Central memory CD4-positive, alpha-beta T cell (primary cell): Measurements from ENCODE around the gene MYL6.
A peak's percentile ranks its signal among the peaks of the same experiment; 100 is the strongest.

ENCODE experiments used
- DNase-seq: peaks from one replicate; pipeline ENCODE4 v3.0.0; 2022

Gene MYL6

DNA sequence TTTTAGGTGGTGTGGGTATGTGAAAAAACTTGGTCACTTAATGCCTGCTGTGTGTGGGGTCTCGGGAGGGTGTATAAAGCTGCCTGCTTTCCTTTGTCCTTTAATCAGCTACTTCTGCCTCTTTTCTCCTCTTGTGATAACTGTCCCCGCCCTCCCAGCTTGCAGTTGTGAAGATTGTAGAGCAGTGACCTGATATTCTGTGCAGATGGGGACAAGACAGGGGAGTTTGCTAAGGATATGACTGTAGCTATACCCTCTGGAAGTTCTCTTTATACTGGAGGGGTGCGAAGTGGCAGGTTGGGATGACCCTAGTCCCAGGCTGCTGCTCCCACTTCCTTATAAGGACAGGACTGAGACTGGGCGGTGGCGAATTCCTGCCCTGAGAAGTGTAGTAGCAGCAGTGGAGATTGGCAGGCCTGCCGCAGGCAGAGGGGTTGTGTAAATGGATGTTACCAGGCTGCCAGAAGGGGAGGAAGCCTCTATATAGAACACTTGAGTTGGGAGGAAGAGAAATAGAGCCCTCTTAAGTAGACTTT is 835 bp downstream of the MYL6 start:
- no peak for DNase-seq

DNA sequence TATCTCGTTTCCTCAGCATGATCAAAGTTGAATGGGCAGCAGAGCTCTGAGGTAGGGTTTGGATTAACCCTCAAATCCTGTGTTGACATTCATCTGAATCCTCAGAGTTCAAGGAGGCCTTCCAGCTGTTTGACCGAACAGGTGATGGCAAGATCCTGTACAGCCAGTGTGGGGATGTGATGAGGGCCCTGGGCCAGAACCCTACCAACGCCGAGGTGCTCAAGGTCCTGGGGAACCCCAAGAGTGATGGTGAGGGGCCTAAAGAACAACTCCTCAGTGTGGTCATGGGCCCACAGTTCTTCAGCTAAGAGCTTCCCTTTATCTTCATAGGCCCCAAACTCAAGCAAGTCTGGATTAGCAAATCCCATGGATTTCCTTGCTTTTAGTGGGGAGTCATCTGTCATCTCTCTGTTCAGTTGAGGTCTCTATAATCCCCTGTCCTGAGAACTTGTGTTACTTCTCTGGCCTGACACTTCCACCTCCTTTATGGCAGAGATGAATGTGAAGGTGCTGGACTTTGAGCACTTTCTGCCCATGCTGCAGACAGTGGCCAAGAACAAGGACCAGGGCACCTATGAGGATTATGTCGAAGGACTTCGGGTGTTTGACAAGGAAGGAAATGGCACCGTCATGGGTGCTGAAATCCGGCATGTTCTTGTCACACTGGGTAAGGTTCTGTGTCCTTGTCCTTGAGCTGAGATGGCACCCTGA is 1.5 kb downstream of the MYL6 start:
- no peak for DNase-seq

GRCh38 chr12:56160193-56160763 is 2.1 kb downstream of the MYL6 start:
- peak; percentile 72 for DNase-seq

DNA sequence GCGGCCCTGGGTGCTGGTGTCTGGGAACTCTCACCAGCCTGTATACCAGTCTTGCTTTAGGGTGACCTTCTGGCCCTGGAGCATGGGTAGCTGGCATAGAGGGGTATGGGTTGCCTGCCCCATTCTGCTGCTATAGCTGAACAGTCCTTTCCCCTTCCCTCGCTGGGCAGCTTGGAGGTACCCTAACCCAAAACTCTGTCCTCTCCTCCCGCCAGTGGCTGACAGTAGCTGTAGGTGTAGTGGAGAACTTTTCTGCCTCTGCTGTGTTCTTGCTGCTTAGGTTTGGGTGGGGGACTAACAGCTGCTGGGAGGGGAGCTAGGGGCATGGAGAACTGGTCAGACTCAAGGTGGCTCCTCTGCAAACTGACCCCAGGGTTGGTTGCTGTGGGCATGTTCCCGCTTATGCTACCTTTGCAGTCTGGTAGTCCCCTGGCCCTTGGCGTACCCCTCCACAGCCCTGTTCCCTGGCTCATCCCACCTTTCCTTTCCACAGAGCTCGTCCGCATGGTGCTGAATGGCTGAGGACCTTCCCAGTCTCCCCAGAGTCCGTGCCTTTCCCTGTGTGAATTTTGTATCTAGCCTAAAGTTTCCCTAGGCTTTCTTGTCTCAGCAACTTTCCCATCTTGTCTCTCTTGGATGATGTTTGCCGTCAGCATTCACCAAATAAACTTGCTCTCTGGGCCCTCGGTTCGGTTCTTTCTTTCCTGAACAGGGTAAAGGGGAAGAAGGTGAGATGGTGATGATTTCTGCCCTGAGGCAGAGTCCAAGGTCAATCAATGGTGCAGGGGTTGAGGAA is 2.9 kb downstream of the MYL6 start:
- DNase-seq: no peak

DNA sequence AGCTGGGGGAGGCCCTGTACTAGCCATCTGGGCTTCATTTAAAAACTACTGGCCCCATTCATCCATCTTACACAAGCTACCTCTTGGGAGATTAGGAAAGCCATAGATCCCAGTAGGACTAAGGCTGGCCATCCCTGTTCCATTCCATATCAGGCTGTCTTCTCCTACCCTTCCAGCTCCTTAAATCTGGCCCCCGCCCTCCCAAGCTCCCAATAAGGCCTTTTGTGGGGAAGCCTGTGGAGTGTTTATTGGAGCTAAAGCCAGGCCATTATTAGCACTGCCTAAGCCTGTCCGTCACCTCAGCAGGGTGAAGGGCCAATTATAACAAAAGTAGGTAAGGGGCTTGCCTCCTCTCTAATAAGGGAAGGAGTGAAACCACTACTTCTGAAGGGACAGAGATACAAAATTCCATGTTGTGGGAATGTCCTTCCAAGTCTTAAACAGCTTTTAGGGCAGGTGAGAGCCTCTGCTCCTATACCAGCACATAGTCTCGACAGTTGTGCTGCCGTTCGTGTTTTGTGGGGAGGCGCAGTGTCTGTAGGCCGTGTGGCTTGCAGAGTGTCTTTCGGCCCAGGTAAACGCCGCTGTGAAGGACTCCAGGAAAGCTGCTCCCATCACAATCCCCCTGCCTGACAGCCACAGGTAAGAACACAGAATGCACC is 3.7 kb downstream of the MYL6 start:
- no peak for DNase-seq

DNA sequence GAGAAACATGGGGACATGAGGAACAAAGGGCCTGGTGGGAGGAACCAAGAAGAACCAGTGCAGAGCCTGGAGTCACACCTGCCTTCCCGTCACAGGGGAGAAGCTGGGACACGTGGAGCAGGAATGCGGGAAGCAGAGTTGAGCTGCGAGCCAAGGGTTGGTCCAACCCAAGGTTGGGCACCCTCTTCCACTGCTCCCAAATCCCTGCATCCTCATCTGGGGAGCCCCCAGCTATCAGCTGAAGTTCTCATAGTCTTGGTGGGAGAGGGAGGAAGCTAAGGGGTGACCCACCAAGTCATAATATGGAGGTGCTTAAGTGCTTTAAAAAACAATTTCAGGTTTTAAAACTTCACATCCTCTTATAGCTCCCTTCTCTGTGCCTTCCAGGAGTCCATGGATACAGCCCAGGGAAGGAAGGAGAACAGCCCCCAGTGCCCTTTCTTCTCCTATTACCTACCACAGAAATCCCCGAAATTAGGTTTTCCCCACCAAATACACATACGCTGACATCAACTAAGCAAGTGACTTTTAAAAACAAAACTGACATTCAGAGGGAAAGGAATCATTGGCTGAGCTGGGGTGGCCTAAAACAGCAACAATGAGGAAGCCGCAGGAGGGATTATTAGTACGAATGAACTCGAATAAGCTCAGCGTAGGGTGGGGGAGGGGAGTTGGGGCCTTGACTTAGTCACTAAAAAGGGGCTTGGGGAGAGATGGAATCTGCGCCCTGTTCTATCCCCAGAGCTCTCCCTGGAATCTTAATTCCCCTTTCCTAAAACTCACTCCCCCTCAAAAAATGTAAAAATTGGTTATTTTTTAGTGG is 4.5 kb downstream of the MYL6 start:
- DNase-seq: no peak

GRCh38 chr12:56163533-56164344 is 5.6 kb downstream of the MYL6 start:
- no peak for DNase-seq

GRCh38 chr12:56164345-56164729 is 6.2 kb downstream of the MYL6 start:
- DNase-seq: no peak

- no peak for DNase-seq
Measured at GRCh38 chr12:56165369-56165768, 7.2 kb downstream of the MYL6 start.

- DNase-seq: no peak
Measured at GRCh38 chr12:56169229-56169759, 11.1 kb downstream of the MYL6 start.

DNA sequence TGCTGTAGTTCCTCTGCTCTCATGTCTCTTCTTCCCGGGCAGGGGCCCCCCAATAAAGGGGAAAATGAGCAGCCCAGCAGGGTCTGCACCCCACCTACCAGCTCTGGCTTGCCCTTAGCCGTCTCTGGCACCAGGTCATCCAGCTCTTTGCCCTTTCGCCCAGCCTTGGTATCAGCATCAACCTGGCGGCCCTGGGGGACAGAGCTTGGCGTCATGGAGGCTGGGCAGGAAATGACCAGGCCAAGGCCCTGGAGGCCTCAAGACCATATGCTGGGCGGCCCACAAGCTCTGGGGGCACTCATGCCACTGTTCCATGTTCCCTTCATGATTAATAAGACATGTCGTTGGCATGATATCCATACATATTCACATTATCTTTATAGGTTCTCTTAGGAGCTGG is 14.7 kb downstream of the MYL6 start:
- no peak for DNase-seq

DNA sequence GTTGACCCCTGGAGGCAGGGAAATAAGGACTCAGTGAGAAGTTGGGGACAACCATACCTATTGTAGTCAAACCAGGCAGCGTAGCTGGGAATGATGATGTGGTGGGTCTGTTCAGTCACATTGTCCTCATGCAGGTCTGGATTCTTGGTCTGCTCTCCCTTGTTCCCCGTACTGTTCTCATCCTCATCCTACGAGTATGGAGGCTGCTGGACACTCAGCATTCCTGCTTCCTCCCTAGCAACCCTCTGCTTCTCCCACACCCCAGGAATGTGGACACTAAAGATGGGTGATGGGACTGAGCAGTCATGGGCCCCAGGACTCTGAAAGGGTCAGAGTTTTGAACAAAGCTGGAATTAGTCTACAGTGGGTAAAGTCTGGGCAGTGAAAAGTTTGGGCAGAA is 20.2 kb downstream of the MYL6 start:
- DNase-seq: no peak

DNA sequence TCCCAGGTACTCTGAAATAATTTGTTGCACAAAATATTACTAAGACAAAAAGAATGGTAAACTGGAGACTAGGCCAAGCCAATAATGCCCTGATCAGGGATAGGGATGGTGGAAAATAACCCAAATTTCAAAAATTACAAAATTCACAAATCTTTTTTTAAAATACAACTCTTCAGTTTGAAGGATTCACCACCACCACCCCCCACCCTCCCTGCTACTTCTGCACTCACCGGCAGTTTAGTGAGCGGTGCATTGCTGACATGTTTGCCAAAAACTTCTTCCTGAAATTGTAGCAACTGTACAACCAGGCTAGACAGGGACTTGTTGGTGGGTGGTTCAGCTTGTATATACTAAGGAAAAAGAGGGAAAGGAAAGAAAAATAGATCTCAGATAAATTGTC is 28.8 kb downstream of the MYL6 start:
- DNase-seq: no peak

GRCh38 chr12:56188131-56188777 is 30.1 kb downstream of the MYL6 start:
- peak; percentile 5 for DNase-seq

GRCh38 chr12:56188778-56189098 is 30.6 kb downstream of the MYL6 start:
- DNase-seq: peak; percentile 14

DNA sequence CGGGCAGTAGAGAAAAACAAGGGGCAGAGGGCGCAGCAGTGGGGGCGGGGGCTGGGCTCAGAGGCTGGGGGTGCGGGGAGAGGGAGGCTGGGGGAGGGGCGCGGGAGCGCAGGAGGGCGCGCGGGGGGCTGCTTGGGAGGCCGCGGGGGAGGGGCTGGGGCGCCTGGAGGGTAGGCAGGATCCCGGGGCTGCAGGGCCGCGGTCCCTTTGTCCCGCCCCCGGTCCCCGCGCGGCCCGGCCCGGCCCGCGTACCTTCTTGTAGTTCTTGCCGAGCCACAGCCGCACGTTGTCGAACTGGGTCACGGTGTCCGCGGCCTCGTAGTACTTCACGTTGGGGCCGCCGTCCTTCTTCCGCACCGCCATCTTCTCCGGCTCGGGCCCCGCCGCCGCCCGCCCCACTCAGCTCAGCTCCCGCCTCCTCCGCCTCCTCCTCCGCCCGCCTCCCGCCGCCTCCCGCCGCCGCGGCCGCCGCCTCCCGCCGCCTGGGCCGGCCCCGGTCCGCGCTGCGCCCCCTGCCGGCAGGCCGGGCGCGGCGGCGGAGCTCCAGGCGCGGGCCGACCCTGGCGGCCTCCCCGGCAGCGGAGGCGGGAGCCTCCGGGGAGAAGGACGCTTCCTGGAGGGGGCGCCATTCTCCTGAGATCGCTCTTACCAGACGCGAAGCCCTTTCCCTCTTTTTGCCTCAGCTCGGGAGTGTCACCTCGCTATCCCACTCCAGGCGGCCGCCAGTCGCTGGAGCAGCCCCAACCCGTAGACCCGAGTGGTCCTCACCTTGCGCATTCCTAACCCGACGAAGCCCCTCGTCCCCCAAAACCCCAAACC is 31.1 kb downstream of the MYL6 start, which contains the start of gene SMARCC2:
SMARCC2 (minus strand) TSS at position 385 of the 819 bp plus-strand sequence; CDS start at position 363, 22 bp downstream.
- DNase-seq: peak; percentile 85

GRCh38 chr12:56189918-56190694 is 31.9 kb downstream of the MYL6 start:
- peak; percentile 68 for DNase-seq

- no peak for DNase-seq
Measured at GRCh38 chr12:56190695-56191155, 32.6 kb downstream of the MYL6 start.

GRCh38 chr12:56192582-56192981 is 34.4 kb downstream of the MYL6 start:
- no peak for DNase-seq
